Transverse colon (tissue), 4 donors: Measurements from ENCODE around the gene ARVCF. TPM values are rescaled to one million over a fixed set of nuclear protein-coding genes. Genes with fewer than 3 reads are reported as not detected.

Experiments
- DNase-seq: peaks from one replicate; pipeline ENCODE4 v3.0.0-alpha.2; 2019
- H3K27ac ChIP-seq, 4 donors: fragments of 200-600 bp; sonication (generic); 2 replicates each; pipeline ENCODE4 v1.5.1; 2016 to 2018; ENCODE audit warnings: inconsistent platforms in 4 of 4
- H3K27me3 ChIP-seq: fragments of 200-600 bp; sonication (generic); 2 replicates; pipeline ENCODE4 v1.5.1; 2017; ENCODE audit warnings: inconsistent platforms
- H3K36me3 ChIP-seq, 4 donors: fragments of 200-600 bp; sonication (generic); 2 replicates each; pipeline ENCODE4 v1.5.1; 2017 to 2019; ENCODE audit warnings: inconsistent platforms in 4 of 4
- H3K4me1 ChIP-seq, 4 donors: fragments of 200-600 bp; sonication (generic); 2 replicates each; pipeline ENCODE4 v1.5.1; 2017 to 2020; ENCODE audit warnings: inconsistent platforms in 4 of 4
- H3K4me3 ChIP-seq, 4 donors: fragments of 200-600 bp; sonication (generic); 1 replicate in 1 of 4; 2 replicates in 3 of 4; pipeline versions ENCODE4 v1.5.1 to v1.6.1; 2017 to 2019; ENCODE audit warnings: inconsistent platforms in 4 of 4
- H3K9me3 ChIP-seq, 2 donors: fragments of 200-600 bp; sonication (generic); 2 replicates each; pipeline ENCODE4 v1.5.1; 2017 to 2019; ENCODE audit warnings: inconsistent platforms in 2 of 2
- CTCF ChIP-seq, 5 experiments: fragments of 200-600 bp in 3 of 5; fragments of 450-650 bp in 2 of 5; sonication (generic) in 3 of 5; IDR thresholded peaks; 1 replicate in 2 of 5; 2 replicates in 3 of 5; pipeline ENCODE4 v1.5.1; 2016 to 2017; ENCODE audit warnings: antibody characterized with exemption in 5 of 5, inconsistent platforms in 3 of 5, mild to moderate bottlenecking in 2 of 5, moderate library complexity in 1 of 5
- EP300 ChIP-seq: sonication (generic); formaldehyde crosslinking; IDR thresholded peaks from one replicate; pipeline ENCODE4 v1.6.1; 2017; ENCODE audit warnings: antibody characterized with exemption, low read depth
- POLR2A ChIP-seq: fragments of 450-650 bp; IDR thresholded peaks from one replicate; pipeline ENCODE4 v1.6.1; 2016; ENCODE audit warnings: antibody characterized with exemption, mild to moderate bottlenecking, moderate library complexity
- POLR2AphosphoS5 ChIP-seq, 3 donors: sonication (generic); formaldehyde crosslinking; IDR thresholded peaks; one replicate each; pipeline ENCODE4 v1.6.1; 2016; ENCODE audit warnings: antibody characterized with exemption in 3 of 3
- WGBS, 2 donors: methylation state at CpG; one replicate each; pipeline ENCODE4 v1.1.5; 2018; ENCODE audit warnings: low coverage in 1 of 2; 5-methylcytosine and 5-hydroxymethylcytosine counted together
- in situ Hi-C, 4 donors: fragments of 200-750 bp; cut with MboI; loops; one replicate each; pipeline versions ENCODE4 v1.15.0 to v1.15.1; 2017; ENCODE audit warnings: low sequenced_read_pairs in 3 of 4, low pct_ligation_motif_present in 1 of 4, low pct_unique_long_range_greater_than_20kb in 1 of 4
- intact Hi-C: fragments of 100-400 bp; cut with DNase I; formaldehyde crosslinking; loops from one replicate; pipeline ENCODE4 v1.15.1; 2023; ENCODE audit warnings: low total_unique reads
- total RNA-seq, 4 donors: library from RNA; depleted of rRNA; stranded (reverse); fragments of >200 nt; gene quantifications; one replicate each; pipeline ENCODE4 v1.1.0, GENCODE V29; 2016

ARVCF gene
- total RNA-seq, 4 donors from 2014 or later = 15.3 to 81.6 (median 19.3) TPM

DNA sequence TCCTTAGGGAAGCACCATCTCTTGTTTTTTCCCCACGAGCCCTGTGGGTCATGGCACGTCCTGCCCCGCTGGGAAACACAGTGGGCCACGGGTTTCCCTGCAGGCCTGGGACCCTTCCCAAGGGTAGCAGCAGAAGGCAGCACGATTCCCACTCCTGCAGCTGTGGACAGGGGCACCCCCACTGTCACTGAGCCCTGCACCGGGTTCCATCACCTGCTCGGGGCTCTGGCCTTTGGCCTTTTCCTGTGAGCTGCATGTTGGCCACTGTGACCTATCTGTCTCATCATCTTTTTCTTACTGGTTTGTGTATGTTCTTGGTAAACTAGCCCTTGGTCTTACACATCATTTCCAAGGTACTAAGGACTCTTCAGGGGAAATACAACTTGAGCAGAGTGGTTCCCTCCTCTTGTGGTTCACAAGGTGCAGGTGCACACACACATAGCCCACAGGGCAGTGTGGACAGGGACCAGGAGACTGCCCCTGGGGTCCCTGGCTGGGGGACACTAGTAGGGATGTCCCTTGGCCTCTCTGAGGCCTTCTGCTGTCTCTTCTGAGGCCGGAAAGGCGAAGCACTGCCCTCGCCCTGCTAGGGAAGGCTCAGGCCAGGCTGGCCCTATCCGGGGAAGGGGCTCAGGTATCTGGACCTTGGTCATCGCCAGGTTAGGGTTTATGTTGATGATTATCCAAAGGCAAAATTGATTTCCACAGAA lies 56.0 kb downstream of the ARVCF start:
- WGBS, 2 donors = 86% methylated on average over 12 of the region's 12 CpGs; no CpG with 5 or more reads in 1 of the 2 donors
- no peaks in the 10 kb centered on the region for H3K9me3 ChIP-seq
- H3K36me3 ChIP-seq = no peaks in the 10 kb centered on the region
- no peak overlapping the region for H3K27ac ChIP-seq
- intact Hi-C loops (no loop called here), in situ Hi-C loops (loop anchor here in 1 of 4 donors (10.0 kb wide), 1 partner anchor 64 kb away; the partner anchor contains the start of gene TANGO2)
- no peak overlapping the region for H3K4me3 ChIP-seq
- TF ChIP-seq EP300 (no peak), CTCF (IDR thresholded peaks at IDR 0.05) (no peak), POLR2AphosphoS5 (IDR thresholded peaks at IDR 0.05) (no peak), POLR2A (no peak)
- peaks cover 15 to 36% (median 33%) of the 10 kb centered on the region in 4 donors for H3K4me1 ChIP-seq
- DNase-seq = no peak
- no peaks in the 10 kb centered on the region for H3K27me3 ChIP-seq

DNA sequence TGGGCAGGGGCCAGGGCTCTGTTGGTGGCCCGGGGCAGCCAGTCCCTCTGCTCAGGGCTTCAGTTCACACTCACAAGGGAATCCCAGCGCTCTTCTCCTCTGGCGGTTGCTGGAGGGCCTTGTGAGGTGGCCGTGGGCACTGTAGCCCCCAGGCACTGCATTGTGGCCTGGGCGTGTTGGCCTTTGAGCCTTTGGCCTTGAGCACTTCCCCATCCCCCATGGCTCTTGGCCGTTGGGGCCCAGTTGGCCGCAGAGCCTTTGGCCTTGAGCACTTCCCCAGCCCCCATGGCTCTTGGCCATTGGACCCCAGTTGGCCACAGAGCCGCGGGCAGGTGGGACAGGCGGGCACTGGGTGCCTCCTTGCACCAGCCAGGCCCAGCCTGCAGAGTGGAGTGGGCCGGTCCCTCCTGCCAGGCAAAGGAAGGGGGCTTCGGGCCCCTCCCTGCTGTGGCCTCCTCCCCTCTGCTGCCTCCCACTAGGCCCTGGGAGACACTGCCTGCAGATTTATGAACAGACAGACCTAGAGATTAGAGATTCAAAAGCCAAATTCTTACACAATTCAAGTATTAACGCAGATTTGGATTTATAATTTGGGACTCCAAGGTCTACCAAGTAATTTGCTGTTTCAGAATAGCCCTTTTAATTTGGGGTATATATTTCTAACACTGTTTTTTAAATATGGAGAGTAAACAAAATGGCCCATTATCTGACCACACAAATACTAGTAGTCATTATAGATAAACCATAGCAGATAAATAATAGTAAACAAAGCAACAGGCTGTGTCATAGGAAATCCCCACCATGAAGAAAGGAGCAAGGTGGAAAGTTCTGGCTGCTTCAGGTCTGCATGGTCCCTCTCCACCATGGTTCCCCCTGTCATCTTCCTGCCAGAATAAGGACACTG lies 56.8 kb downstream of the ARVCF start:
- H3K27me3 ChIP-seq = no peaks in the 10 kb centered on the region
- peak overlapping the region; percentile 5 to 59 (median 30) for H3K27ac ChIP-seq
- no peaks in the 10 kb centered on the region for H3K36me3 ChIP-seq
- intact Hi-C loops (no loop called here), in situ Hi-C loops (loop anchor here in 1 of 4 donors (10.0 kb wide), 1 partner anchor 65 kb away; the partner anchor contains the start of gene TANGO2)
- peak overlapping the region in 3 of 4 donors; percentile 13 to 45 (median 14) for H3K4me3 ChIP-seq
- H3K4me1 ChIP-seq = peaks cover 15 to 36% (median 33%) of the 10 kb centered on the region in 4 donors
- no peaks in the 10 kb centered on the region for H3K9me3 ChIP-seq
- no peak for TF ChIP-seq CTCF (IDR thresholded peaks at IDR 0.05)
- no peak for TF ChIP-seq EP300
- TF ChIP-seq POLR2AphosphoS5 (IDR thresholded peaks at IDR 0.05) = no peak
- TF ChIP-seq POLR2A = no peak
- WGBS, 2 donors = 34 to 73% methylated on average over 1 to 8 of the region's 13 CpGs
- no peak for DNase-seq

DNA sequence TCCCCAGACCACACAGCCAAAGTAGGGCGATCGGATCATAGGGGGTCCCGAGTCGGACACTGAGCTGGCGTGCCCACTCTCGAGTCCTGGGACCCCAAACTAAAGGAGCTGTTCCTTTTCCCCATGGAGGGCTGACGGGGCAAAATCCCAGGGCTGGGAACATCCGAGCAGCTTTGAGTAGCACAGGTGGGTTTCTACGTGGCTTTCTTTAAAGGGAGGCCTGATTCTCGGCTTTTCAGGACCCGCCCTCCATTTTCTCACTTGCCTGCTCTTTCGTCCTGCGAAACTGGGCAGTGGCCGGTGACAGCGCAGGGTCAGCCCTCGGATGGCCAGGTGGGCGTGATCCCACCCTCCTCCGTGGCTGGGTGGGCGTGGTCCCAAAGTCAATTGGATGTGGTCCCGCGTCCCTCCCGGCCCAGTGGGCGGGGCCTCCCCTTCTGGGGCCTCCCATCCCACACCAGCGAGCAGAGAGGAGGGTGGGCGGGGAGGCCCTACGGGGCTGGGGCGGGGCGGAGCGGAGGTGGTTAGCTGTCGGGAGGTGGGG lies 57.5 kb downstream of the ARVCF start:
- WGBS, 2 donors = 47 to 82% methylated on average over 7 to 23 of the region's 30 CpGs
- H3K4me3 ChIP-seq = peak overlapping the region in 3 of 4 donors; percentile 13 to 45 (median 14)
- H3K27me3 ChIP-seq = no peaks in the 10 kb centered on the region
- peak overlapping the region; percentile 20 to 59 (median 38) for H3K27ac ChIP-seq
- H3K36me3 ChIP-seq = no peaks in the 10 kb centered on the region
- peaks cover 15 to 36% (median 33%) of the 10 kb centered on the region in 4 donors for H3K4me1 ChIP-seq
- no peaks in the 10 kb centered on the region for H3K9me3 ChIP-seq
- intact Hi-C loops (no loop called here), in situ Hi-C loops (no loop called here)
- DNase-seq = peak; percentile 78
- TF ChIP-seq CTCF (IDR thresholded peaks at IDR 0.05) (no peak), POLR2A (no peak), EP300 (no peak), POLR2AphosphoS5 (IDR thresholded peaks at IDR 0.05) (no peak)
